BJ (cell line): ENCODE measurements around the gene GIT2. TPM values are rescaled to one million over a fixed set of nuclear protein-coding genes. Genes with fewer than 3 reads are reported as not detected.

Experiments
- CTCF ChIA-PET: fragments of 350-600 bp; formaldehyde crosslinking; extraction: SDS; loops from one replicate; lab custom pipeline; 2021; ENCODE audit warnings: antibody characterized with exemption, inconsistent platforms; lab: Yijun Ruan, JAX
- POLR2A ChIA-PET: fragments of 300-600 bp; sonication (Branson Sonifier 250); formaldehyde crosslinking; extraction: SDS; loops from one replicate; lab custom pipeline; 2021; ENCODE audit warnings: antibody characterized with exemption; lab: Charles Lee
- DNase-seq: peaks from one replicate; pipeline ENCODE4 v3.0.0-alpha.2; 2011; ENCODE audit warnings: low read depth
- H3K27me3 ChIP-seq: 2 replicates; pipeline ENCODE4 v1.6.0; 2011; ENCODE audit warnings: low read length; ENCODE audit not compliant: control insufficient read depth, insufficient read depth
- H3K36me3 ChIP-seq: 2 replicates; pipeline ENCODE4 v1.5.1; 2011; ENCODE audit warnings: low read length; ENCODE audit not compliant: control insufficient read depth, insufficient read depth
- H3K4me3 ChIP-seq: 2 replicates; pipeline ENCODE4 v1.5.1; 2011; ENCODE audit warnings: low read depth, mild to moderate bottlenecking, control low read depth, low read length
- polyA plus RNA-seq: library from polyadenylated mRNA; depleted of rRNA; stranded (reverse); fragments of >200 nt; gene quantifications from 2 replicates; pipeline ENCODE4 v1.2.3, GENCODE V29; 2011
- TF ChIP-seq, protein P1 (sequence below): IDR thresholded peaks from 2 replicates; pipeline ENCODE4 v1.5.1; 2011; ENCODE audit warnings: low read depth, mild to moderate bottlenecking, control low read depth, inconsistent platforms, low read length, moderate library complexity; ENCODE audit not compliant: insufficient read depth

Gene GIT2
- polyA plus RNA-seq, 1 experiment = 49.0 TPM

DNA sequence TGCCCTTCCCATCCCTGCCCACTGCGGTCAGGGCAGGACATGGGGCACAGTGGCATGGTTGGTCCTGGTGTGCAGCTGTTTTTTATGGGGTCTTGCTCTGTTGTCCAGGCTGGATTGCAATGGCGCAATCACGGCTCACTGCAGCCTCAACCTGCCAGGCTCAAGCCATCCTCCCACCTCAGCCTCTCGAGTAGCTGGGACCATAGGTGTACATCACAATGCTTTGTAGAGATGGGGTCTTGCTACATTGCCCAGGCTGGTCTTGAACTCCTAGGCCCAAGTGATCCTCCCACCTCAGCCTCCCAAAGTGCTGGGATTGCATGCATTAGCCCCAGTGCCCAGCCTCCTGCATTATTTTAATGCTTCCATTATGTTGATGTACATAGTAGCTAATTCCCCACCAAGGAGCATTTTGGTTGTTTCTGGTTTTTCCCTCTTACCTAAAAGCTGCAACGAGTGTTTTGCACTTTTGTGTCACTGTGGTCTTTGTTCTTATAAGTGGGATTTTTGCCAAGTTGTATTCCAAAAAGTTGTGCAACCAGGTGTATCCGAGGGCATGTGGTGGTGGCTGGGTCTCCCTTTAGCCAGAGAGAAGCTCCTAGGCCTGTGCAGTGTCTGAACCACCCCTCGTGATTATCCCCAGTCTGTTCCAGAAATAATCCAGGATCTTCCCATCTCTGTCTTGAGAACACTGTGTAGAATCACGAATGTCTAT, 85.8 kb downstream of the GIT2 start:
- no peak for DNase-seq
- H3K4me3 ChIP-seq = no peak overlapping the region
- CTCF ChIA-PET = interaction anchor here (0.9 to 2.0 kb wide), 3 partner anchors 10 to 21 kb away, joined by 4 to 5 read pairs (median 4); no protein-coding TSS in a partner anchor
- H3K36me3 ChIP-seq = peaks cover 23% of the 10 kb centered on the region
- TF ChIP-seq, protein P1, sequence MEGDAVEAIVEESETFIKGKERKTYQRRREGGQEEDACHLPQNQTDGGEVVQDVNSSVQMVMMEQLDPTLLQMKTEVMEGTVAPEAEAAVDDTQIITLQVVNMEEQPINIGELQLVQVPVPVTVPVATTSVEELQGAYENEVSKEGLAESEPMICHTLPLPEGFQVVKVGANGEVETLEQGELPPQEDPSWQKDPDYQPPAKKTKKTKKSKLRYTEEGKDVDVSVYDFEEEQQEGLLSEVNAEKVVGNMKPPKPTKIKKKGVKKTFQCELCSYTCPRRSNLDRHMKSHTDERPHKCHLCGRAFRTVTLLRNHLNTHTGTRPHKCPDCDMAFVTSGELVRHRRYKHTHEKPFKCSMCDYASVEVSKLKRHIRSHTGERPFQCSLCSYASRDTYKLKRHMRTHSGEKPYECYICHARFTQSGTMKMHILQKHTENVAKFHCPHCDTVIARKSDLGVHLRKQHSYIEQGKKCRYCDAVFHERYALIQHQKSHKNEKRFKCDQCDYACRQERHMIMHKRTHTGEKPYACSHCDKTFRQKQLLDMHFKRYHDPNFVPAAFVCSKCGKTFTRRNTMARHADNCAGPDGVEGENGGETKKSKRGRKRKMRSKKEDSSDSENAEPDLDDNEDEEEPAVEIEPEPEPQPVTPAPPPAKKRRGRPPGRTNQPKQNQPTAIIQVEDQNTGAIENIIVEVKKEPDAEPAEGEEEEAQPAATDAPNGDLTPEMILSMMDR = no peak
- H3K27me3 ChIP-seq = no peaks in the 10 kb centered on the region
- POLR2A ChIA-PET = interaction anchor here (0.6 kb wide), 1 partner anchor 32 kb away, joined by 3 read pairs; no protein-coding TSS in a partner anchor

DNA sequence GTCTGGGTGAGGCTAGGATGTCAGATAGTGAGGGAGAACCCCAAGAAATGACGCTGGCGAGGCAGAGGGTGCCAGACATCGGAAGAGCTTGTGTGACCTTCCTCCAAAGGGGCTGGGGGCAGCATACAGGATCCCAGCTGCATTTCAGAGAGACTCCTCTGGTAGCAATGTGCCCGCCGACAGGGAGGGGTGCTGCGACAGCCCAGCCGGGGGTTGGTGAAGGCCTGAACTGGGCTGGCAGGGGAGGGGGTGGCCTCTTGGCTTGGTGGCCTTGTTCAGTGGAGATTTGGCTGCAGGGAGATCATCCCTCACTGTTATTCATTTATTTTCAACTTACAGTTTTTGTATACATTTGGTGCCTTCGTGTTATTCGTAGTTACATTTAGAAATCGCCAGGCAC, 90.9 kb downstream of the GIT2 start:
- H3K27me3 ChIP-seq = no peaks in the 10 kb centered on the region
- peaks cover 25% of the 10 kb centered on the region for H3K36me3 ChIP-seq
- POLR2A ChIA-PET = no interaction called here
- TF ChIP-seq, protein P1 = no peak
- no peak overlapping the region for H3K4me3 ChIP-seq
- no peak for DNase-seq
- CTCF ChIA-PET = interaction anchor here (0.7 kb wide), 1 partner anchor 9 kb away, joined by 3 read pairs; no protein-coding TSS in a partner anchor

DNA sequence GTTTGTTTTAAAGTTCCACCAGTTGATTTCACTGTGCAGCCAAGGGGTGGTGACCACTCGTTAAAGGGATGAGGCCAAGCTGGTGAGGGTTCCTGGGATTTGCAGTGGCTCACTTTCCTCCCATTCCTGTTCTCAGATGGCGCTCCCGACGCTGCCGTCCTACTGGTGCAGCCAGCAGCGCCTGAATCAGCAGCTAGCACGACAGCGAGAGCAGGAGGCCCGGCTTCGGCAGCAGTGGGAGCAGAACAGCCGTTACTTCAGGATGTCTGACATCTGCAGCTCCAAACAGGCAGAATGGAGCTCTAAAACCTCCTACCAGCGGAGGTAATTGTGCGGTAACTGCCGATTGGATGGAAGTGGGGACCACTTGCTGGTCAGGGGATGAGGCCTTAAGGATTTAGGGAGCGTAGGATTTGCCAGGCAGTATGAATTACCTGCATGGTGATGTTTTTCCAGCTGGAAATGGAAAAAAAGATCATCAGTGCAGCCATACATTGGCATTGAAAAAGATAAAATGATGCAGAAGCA, 93.2 kb downstream of the GIT2 start:
- ChIA-PET POLR2A (no interaction called here), CTCF (no interaction called here)
- TF ChIP-seq, protein P1 = no peak
- H3K4me3 ChIP-seq = no peak overlapping the region
- no peak for DNase-seq
- peaks cover 23% of the 10 kb centered on the region for H3K36me3 ChIP-seq
- no peaks in the 10 kb centered on the region for H3K27me3 ChIP-seq

DNA sequence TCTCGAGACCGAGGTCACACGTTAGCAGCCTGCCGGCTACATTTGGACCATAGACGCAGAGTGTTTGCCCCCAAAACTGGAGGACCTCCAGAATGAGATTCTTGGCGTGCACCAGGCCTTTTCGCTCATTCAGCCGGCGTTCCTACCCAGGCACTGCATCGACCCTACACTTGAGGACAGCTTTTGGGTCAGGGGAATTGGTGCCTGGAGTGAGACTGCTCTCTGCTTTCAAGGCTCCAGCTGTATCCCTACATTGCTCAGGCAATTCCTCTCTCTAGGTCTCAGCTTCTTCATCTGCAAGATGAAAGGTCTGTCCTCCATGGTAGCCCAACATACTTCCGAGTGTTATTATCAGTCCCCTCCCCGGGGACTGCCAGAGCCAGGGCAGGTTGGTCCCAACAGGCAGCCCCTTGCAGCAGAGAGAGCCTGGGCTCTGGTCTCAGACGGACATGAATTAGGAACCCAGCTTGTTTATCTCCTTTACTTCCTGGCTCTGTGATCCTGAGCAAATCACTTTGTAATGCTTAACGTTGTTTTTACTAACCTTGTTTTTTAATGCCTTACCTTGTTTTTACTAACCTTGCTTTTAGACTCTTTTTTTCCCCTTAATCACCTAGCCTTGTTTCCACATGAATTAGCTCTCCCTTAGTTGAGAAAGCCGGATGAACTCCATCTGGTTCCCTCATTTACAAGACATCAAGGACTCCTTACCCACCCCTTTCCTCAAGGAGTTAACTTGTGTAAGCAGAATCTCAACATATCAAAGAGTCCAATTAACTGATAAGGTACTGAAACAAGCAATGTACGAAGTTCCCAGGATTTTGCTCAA, 95.2 kb downstream of the GIT2 start:
- no peak for DNase-seq

More for the DNA sequence above, 95.2 kb downstream of the GIT2 start:
- H3K4me3 ChIP-seq = peak overlapping the region; percentile 61
- no peaks in the 10 kb centered on the region for H3K27me3 ChIP-seq
- ChIA-PET CTCF (interaction anchor here (0.8 to 1.4 kb wide), 5 partner anchors 32 to 103 kb away, joined by 3 to 4 read pairs (median 3); no protein-coding TSS in a partner anchor), POLR2A (interaction anchor here (0.7 kb wide), 1 partner anchor 893 kb away, joined by 8 read pairs; no protein-coding TSS in a partner anchor)
- TF ChIP-seq, protein P1 = no peak
- peaks cover 13% of the 10 kb centered on the region for H3K36me3 ChIP-seq
